SW480 (cell line): Measurements from ENCODE around the gene HOXC12.

Experiments
- DNase-seq: peaks from one replicate; pipeline ENCODE4 v3.0.0-alpha.2; 2016; ENCODE audit warnings: low spot score

HOXC12 gene

DNA sequence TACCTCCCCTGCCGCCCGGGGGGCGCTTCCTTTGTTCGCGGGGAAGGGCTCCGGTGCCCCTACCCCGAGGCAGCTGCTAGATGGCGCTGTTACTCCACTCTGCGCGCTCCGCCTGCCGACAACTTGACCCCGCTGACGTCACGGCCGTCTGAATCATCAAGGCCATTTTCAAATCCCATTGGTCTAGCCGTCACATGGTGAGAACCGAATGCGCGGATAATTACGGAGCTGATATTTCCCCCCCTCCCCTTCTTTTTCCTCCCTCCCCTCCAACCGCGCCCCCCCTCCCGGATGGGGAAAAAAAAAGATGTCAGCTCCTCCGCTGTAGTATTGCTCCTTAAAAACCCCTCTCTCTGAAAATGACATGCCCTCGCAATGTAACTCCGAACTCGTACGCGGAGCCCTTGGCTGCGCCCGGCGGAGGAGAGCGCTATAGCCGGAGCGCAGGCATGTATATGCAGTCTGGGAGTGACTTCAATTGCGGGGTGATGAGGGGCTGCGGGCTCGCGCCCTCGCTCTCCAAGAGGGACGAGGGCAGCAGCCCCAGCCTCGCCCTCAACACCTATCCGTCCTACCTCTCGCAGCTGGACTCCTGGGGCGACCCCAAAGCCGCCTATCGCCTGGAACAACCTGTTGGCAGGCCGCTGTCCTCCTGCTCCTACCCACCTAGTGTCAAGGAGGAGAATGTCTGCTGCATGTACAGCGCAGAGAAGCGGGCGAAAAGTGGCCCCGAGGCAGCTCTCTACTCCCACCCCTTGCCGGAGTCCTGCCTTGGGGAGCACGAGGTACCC lies 30.4 kb downstream of the HOXC12 start, which contains the start of gene HOXC10:
TSS of gene HOXC10 (plus strand) at position 246 of the 791 bp plus-strand sequence. CDS start at position 360, 114 bp downstream.
- peak; percentile 94 for DNase-seq

DNA sequence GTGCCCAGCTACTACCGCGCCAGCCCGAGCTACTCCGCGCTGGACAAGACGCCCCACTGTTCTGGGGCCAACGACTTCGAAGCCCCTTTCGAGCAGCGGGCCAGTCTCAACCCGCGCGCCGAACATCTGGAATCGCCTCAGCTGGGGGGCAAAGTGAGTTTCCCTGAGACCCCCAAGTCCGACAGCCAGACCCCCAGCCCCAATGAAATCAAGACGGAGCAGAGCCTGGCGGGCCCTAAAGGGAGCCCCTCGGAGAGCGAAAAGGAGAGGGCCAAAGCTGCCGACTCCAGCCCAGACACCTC lies 30.9 kb downstream of the HOXC12 start:
- DNase-seq: no peak

DNA sequence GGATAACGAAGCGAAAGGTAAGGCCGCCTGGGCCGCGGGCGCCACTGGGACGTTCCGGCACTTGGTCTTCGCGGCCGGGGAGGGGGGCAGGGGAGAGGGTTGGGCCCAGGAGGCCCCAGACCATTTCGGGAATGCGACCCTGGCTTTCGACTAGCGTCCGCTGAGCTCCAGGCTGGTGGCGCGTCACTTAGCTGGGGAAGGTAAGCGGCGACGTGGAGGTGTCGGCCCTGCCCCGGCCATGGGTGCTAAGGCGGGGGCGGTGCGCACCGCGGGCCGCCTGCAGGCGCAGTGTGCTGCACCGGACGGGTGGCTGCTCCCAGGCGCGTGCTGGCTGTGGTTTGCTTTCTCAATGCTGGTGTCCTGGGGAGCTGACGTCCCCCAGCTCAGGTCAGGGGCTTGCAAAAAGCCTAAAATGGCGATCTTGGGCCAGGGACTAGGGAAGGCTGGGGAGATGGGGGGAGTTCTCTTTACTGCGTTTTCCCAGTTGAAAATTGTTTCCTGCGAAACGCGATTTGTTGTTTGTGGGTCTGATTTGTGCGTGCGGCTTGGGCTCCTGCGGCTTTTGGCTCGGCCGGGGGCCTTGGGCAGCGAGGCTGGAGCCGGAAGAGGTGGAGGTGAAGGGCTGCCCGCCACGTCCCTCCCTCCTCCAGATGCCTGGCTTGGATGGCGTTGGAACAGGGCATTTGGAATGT lies 31.4 kb downstream of the HOXC12 start:
- peak; percentile 49 for DNase-seq

DNA sequence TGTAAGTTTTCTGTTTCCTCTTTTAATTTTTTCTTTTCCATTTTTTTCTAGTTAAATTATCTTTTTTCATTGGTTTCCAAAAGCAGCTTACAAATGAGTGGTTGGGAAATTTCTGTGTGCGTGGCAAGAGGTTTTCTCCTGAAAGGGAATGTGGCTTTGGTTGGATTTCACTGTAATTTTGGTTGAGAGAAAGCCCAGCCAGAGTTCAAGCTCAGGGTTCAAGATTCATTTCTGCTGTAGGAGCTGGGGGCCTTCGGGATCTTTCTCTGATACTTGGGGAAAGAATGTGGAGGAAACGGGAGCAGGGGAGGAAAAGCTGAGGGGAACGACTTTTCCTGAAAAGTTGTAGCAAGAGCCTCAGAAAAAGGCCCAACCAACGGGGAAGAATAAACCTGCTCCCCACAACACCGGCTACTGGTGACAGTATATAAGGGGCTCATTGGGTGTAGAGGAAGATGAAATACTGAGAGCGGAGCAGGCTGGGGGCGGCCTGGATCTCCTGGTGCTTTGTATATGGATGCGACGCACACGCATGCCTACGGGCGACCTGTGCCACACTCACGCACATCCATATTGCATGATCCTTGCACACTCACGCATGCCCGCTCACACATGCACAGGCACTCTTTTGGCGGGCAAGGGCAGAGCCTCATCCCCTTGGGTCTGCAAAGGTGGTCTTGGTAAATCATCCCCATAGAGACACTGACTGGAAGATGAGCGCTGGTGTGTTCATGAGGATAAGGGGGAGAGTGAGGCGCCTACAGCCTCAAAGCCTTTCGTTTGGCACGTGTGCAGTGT lies 32.2 kb downstream of the HOXC12 start:
- no peak for DNase-seq

DNA sequence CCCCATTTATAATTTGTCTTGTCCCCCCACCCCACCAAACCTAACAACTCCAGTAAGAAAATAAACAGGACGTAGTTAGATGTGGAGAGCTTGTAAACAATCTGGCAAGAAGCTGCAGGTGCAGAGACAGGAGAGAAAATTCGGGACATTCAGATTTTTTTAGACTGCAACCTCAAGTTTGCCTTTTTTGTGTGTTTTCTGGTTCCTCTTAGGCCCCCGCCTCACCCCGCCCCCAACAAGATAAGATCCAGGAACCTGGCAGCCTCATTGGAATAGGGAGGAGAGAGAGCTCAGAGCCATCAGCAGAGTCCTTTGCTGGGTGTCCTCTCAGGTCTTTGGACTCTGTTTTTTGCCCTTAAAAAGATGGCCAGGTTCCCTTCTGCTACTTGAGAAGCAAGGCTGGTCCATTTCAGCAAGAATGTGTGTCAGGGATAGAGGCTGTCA lies 33.1 kb downstream of the HOXC12 start:
- no peak for DNase-seq

DNA sequence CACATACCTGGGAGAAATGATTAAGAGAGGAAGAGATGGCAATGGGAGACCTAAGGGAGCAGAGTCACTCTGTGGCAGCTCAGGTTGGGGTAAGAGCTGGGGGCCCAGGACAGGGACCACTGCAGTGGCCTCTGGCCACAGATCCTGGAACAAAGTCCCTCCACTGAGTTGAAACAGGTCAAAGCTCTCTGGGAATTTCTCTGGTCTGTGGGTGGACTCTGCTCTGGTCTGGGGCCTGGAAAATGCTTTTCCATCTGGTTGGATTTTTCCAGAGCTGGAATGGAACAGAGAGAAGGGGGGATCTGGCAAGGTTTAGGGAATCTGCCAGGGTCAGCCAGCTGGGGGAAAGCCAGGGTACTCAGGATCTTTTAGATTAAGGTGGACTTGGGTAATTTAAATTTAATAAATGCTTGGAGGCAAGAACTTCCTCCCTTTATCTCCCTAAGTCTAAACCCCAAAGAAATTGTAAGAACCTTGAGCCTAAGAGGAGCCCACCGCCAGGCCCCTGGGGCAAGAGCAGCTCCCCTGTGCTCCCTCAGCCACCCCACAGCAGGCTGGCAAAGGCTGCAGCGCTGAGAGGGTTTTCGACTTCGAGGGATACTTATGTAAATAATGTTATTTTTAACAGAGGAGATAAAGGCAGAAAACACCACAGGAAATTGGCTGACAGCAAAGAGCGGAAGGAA lies 34.0 kb downstream of the HOXC12 start:
- no peak for DNase-seq

DNA sequence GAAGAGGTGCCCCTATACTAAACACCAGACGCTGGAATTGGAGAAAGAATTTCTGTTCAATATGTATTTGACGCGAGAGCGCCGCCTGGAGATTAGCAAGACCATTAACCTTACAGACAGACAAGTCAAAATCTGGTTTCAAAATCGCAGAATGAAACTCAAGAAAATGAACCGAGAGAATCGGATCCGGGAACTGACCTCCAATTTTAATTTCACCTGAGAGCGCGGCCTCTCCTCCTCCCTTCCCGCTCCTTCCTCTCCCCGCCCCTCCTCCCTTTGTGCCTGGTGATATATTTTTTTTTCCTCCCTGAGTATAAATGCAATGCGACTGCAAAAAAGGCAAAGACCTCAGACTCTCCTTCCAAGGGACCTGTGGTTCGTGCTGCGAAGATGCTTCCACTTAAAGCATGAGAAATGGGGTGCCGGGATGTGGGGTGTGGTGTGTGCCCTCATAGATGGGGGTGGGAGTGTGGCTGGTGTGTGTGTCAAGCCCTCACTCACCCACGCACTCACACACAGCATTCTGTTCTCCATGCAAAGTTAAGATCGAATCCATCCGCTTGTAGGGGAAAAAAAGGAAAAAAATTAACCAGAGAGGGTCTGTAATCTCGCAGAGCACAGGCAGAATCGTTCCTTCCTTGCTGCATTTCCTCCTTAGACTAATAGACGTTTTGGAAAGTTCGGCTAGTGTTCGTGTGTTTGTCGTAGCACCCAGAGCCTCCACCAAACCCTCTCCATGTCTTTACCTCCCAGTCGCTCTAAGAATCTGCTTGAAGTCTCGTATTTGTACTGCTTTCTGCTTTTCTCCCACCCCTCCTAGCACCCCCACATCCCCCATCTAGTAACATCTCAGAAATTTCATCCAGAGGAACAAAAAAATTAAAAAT lies 34.8 kb downstream of the HOXC12 start:
- peak; percentile 68 for DNase-seq

DNA sequence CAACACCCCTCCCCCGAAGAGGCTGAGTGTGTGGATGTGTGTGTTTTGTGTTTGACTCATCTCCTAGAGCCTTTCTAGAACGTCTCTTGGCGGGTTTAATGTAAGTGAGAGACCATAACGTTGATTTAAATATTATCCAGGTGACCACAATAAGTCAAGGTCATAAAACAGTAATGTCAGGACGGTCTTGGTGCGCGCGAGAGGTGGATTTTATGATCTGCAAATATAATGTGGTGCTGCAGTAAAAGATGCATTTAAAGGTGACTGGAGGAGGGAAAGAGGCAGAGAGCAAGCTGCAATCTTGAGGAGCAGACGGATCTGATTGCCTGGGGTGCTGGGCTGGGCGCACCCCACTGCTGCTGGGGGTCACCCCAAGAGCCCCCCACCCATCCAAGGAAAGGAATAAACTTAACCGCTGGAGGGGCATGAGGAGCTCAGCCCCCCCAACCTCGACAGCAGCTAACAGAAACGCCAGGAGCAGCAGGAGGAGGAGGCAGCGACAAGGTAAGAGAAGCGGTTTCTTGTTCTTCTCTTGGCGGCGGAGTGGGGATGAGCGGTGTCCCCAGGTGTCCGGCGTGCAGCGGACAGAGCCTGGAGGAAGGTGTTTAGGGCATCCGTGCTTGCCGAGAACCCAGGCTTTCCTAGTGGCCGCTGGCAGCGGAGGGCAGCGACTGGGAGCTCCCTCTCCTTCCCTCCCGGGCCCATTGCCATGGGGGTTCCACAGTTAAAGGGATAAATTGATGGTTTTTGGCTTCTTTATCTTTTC lies 35.8 kb downstream of the HOXC12 start:
- no peak for DNase-seq

DNA sequence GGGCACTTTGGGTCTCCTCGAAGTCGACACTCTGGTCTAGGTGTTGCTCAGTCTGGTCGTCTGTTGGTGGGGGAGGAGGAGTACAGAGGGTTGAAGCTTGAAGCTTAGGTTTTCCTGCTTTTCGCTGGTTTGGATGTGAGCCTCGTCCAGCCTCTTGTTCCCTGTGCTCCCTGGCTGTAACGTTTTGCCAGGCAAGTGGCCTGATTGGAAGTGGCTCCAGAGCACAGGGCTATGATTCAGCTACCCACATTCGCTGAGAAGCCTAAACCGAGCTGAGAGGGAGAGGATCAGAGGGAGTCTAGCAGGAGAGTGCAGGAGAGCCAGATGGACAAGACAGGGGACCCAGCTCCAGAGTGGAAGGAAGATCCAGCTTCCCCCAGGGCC lies 36.4 kb downstream of the HOXC12 start:
- no peak for DNase-seq

DNA sequence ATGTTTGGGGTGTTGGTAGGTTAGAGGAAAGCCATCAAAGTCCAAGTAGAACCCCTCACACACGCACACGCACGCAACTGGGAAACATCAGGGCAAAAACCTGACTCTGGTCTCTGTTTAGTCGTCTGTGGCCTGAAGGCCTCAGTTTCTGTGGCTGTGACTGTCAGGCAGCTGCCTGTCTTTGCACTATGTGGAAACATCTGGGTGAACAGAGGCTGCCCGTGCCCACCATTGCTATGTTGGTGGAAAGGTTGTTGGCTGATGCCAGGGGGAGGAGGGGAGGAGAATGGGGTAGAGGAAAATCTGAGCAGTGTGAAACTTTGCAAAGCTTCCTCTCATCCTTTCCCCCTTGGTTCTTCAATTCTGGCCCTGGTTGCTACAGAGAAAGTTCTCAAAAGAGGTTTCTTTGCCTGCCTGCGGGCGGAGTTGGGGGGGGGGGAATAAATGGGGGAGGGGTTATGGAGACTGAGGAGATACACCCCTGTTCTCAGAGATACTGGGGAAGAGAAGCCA lies 37.7 kb downstream of the HOXC12 start:
- DNase-seq: no peak

DNA sequence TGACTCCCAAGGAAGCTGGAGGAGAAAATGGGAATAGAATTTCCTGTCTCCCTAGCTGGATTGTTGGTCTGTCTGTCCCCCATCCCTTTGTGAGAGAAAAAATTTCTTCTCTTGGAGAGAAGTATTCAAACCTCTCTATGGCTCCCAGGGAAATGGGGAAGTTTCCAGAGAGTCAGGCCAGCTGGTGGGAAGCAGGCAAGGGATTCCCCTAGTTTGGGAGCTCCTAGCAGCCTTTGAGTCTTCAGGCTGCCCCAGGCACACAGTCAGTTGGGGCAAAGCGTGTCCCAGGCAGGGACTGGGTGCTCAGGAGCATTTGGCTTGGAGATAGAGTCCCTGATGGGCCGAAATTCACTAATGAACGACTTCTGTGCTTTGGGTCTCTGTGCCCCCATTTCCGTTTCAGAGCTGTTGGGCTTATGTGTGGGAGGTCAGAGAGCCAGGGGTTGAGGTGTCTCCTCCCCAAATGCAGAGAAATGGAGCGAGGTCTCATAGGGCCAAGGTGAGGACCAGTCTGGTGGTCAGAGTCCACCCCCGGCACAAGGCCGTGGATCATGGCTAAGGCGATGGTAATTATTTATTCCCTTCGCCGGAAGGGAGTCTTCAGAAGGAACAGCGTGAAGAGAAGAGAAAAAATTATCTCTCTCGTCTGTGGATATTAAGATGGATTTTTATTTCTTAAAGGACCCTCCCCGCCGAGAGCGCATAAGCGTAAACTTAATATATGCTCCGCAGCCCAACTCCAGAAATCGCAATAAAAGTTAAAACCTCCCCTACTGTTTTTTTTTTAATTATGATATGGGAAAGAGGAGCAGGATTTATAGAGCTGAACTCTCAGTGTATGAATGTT lies 38.7 kb downstream of the HOXC12 start:
- no peak for DNase-seq

DNA sequence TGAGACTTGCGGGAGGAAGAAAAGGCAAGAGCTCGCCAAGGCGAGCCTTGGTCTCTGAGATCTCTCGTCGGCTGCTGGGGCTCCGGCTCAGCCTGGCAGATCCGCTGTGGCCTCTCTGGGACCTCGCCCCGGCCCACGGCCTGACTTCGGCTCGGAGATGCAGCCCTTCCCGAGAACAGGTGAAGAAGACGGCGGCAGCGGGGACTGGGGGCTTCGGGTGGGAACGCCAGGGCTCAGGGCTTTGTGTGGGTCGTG lies 39.2 kb downstream of the HOXC12 start:
- DNase-seq: no peak

DNA sequence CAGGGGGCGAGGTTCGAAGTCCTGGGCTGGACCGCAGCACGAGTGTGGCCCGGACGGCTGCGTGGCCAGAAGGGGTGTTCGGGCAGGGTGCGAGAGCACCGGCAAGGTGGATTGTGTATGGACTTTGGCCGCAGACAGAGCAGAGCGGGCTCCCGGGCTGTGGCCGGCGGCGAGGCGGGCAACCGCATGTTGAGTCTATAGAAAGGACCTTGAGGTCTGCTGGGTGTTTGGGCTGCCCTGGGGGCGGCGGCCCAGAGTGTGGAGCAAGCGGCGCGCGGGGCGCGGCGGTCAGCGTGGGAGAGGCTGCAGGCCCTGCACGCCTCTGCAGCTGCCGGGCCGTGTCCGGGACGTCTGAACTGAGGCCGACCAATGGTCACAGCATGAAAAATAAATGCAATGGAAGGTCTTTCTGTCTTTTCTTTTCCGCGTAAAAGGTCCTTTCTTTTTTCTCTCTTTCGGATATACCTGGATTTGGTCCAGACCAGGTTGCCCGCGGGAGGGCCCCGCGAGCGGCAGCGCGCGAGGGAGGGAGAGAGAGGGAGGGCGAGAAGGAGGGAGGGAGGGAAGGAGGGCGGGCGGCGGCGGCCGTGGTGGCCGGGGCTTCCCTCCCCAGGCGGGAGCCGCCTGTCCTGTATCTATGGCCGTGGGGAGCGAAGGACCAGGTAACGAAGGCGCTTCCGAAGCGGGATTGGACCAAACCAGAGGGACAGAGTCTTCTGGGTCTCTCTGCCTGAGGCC lies 39.7 kb downstream of the HOXC12 start:
- DNase-seq: peak; percentile 51

DNA sequence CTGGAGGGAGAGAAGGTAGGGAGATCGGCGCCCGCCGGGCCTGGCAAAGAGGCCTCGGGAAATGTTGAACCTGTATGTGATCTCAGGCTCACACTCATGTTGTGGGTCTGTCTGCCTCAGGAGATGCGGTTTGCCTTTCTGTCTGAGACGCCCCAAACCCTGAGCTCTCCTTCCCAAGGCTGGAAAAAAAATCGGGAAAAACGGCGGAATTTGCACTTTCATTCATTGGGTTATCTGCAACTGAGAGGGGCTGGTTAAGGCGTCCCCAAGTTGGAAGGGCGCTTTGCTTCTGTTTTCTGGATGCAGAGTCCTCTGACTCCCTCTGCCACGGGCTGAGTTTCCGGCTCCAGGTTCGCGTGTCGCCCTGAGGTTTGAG lies 40.3 kb downstream of the HOXC12 start:
- DNase-seq: peak; percentile 46

DNA sequence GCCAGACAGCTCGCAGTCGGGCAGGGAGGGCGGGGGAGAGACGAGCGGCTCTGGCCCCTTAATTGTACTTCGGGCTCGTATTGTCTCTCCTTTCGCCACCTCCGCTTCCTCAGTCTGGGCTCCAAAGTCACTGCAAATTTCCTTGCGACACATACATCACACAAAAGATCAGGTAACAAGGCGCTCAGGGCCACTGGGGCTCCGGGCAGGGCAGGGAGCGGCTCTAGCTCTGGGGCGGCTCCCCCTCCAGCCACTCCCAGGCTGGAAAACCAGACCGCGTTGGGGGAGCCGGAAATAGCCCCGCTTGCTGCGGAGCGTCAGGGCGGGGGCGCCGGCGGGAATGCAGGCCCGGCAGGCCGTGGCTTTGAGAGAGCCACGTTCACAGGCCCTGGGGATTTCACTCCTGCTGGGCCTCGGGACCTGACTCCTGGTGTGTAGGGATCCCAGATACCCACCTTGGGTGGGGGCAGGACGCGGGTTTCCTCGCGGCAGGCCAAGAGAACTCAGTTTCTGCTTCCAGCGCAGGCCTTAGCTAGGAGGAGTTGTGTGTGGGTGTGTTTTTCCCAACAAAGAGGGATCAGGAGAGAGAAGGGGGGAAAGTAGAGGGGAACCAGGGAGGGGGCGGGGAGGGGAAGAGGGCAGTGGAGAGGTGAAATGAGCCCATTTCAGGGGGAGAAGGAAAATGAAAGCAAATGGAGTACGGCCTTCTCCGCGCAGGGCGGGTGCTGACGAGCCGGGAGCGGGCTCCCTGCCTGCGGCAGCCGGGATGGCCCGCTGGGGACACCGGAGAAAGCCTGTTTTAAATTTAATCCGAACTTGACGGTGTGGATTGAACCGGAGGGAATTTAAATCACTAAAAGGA lies 40.9 kb downstream of the HOXC12 start:
- DNase-seq: peak; percentile 90

DNA sequence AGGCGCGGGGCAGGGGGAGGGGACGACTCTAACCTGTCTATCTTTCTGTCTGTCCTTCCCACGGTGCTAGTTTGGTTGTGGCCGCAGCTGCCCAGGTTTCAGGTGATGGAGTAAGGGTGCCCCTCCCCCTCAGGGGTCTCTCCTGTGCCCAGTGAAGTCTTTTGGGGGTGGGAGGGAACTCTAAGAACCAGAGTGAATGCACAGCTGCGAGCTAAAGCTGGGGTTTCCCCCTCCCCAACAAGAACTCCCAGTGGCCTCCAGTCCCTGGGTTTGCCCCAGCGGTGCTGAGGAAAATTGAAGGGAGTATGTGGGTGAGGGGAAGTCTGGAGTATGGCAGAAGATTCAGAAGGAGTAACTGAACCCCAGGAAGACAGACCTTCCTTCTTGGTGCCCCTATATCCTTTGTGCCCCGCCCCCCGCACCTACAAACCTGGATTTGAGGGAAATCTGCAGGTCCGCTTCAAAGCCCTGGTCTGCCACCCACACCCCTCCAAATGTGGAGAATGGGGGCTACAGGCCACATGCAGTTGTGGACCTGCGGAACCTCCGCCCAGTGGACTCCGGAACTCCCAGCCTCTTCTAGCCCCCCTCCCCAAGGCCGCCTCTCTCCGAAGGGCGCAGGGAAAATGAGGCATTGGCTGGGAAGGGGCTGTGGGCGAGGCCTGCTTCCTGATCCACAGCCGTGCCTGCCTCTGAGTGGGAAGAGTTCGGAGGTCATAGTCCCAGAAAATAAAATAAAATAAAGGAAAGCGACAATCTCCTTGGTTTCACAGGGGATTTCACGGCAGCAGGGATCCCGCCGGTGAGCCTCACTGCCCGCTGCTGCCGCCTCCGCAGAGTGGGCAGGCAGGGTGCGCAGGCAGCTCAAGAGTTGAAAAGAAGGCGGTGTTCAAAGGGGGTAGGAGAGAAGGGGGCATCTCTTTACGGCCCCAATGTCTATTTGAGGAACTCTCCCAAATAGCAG lies 41.8 kb downstream of the HOXC12 start:
- no peak for DNase-seq
